GM12874 (cell line): ENCODE measurements around the gene TSHZ1.

Source experiments
- CTCF ChIP-seq: IDR thresholded peaks from 2 replicates; pipeline ENCODE4 v1.5.1; 2011; ENCODE audit warnings: low read depth, mild to moderate bottlenecking, control low read depth, low read length, moderate library complexity; ENCODE audit not compliant: insufficient read depth

The TSHZ1 gene

GRCh38 chr18:75253043-75253442 lies 42.4 kb downstream of the TSHZ1 start:
- no peak for TF ChIP-seq CTCF

- TF ChIP-seq CTCF, result no peak
These were observed 43.2 kb downstream of the TSHZ1 start for GRCh38 chr18:75253784-75254183.

GRCh38 chr18:75255094-75255493 lies 44.5 kb downstream of the TSHZ1 start:
- TF ChIP-seq CTCF, result no peak

GRCh38 chr18:75256376-75256775 lies 45.8 kb downstream of the TSHZ1 start:
- no peak for TF ChIP-seq CTCF

GRCh38 chr18:75257605-75258004 lies 47.0 kb downstream of the TSHZ1 start:
- no peak for TF ChIP-seq CTCF

- TF ChIP-seq CTCF, result no peak
These were observed 51.0 kb downstream of the TSHZ1 start for GRCh38 chr18:75261430-75262223.

GRCh38 chr18:75262511-75262910 lies 51.9 kb downstream of the TSHZ1 start:
- no peak for TF ChIP-seq CTCF
